ENCODE measurements around the gene GNG2. TPM values are rescaled to one million over a fixed set of nuclear protein-coding genes. Genes with fewer than 3 reads are reported as not detected.

Gene GNG2
- polyA plus RNA-seq, 4 donors, result 2.9 to 18.3 (median 12.4) TPM

DNA sequence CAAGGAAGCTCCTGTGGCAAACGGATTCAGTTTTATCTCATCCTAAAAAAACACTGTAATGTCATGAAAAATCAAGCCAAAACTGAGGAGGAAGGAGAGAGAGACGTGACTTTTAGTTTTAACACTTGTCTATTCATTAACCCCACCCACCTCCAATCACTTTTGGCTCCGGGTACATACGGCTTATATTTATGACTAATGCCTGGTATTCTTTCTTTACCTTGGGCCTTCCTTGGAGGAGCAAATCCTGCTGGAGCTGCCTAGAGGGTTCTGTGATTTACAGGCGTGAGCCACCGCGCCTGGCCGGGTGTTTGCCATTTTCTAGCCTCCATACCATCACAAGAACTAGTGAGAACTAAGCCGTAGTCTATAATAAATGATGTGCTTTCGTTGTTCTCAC, 68.2 kb downstream of the GNG2 start:
- 66 to 84% (median 78%) methylated on average over 10 of the region's 10 CpGs for WGBS, 3 donors
- no peaks in the 10 kb centered on the region for H3K4me1 ChIP-seq (ENCODE audit: control insufficient read depth in 3 of 3, insufficient read depth in 2 of 3, low read depth in 1 of 3, low read length in 2 of 3)
- no peaks in the 10 kb centered on the region for H3K9me3 ChIP-seq (ENCODE audit: control insufficient read depth in 2 of 2, insufficient read depth in 1 of 2, low read depth in 1 of 2, low read length in 1 of 2)
- DNase-seq, result no peak
- H3K36me3 ChIP-seq (ENCODE audit: control insufficient read depth in 3 of 3, insufficient read depth in 2 of 3, low read depth in 1 of 3, low read length in 3 of 3), result no peaks in the 10 kb centered on the region
- no peak for FAIRE-seq
- no peaks in the 10 kb centered on the region for H3K27me3 ChIP-seq (ENCODE audit: control insufficient read depth in 3 of 3, insufficient read depth in 3 of 3, low read length in 3 of 3)
- no peak overlapping the region for H3K4me3 ChIP-seq (ENCODE audit: low read depth in 1 of 3, low read length in 3 of 3)
- no peak overlapping the region for H3K27ac ChIP-seq (ENCODE audit: low read depth in 1 of 3, low read length in 2 of 3)

DNA sequence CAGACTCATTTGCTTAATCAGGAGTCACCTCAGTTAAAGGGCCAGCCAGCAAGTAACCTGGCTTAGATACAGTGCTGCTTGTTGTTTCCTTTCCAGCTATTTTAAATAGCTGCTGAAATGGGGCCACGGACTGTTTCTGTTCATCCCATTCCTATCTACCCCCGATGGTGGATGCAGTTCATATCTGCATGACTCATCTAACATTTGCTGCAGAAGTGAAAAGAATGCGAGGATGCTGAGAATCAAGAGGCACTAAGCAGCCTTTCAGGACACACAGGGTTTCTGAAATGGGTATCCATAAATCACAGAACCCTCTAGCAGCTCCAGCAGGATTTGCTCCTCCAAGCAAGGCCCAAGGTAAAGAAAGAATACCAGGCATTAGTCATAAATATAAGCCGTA, 68.8 kb downstream of the GNG2 start:
- WGBS, 3 donors, result 38 to 54% (median 52%) methylated on average over 4 of the region's 4 CpGs
- Histone ChIP-seq H3K4me3 (ENCODE audit: low read depth in 1 of 3, low read length in 3 of 3) (no peak overlapping the region), H3K27me3 (ENCODE audit: control insufficient read depth in 3 of 3, insufficient read depth in 3 of 3, low read length in 3 of 3) (no peaks in the 10 kb centered on the region), H3K36me3 (ENCODE audit: control insufficient read depth in 3 of 3, insufficient read depth in 2 of 3, low read depth in 1 of 3, low read length in 3 of 3) (no peaks in the 10 kb centered on the region), H3K9me3 (ENCODE audit: control insufficient read depth in 2 of 2, insufficient read depth in 1 of 2, low read depth in 1 of 2, low read length in 1 of 2) (no peaks in the 10 kb centered on the region), H3K4me1 (ENCODE audit: control insufficient read depth in 3 of 3, insufficient read depth in 2 of 3, low read depth in 1 of 3, low read length in 2 of 3) (no peaks in the 10 kb centered on the region), H3K27ac (ENCODE audit: low read depth in 1 of 3, low read length in 2 of 3) (no peak overlapping the region)
- DNase-seq (no peak), FAIRE-seq (no peak)

DNA sequence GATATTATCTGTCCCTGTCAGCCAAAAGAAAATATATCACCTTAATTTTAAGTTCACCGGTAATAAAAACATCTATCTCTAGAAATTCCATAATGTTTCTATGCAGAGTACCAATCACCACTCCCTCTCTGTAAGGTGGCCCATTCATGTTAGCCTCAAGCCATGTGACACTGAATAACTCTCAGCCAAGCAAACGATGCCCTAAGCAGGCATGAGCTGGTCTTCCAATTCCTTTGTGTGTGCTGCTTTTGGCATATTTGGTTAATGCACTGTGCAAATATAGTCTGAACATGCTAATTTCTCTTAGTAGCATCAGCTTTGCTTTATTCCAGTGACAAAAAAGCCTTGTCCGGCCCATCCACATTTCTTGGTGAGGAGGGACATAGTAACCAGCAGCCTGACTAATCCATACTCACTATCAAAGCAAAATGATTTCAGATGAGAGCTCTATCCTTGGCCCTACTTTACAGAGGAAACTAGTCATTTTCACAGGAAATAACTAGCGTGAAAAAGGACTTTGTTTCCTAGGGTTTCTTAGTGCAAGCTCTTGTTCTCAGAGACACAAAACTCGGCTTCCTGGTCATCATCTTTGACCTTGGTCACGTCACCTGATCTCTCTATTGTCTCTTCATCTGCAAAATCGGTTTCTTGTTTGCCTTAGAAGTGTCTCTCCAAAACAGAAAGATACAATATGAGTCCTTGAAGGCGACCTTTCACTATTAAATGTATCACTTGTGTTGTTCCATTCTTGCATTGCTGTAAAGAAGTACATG, 69.7 kb downstream of the GNG2 start:
- H3K9me3 ChIP-seq (ENCODE audit: control insufficient read depth in 2 of 2, insufficient read depth in 1 of 2, low read depth in 1 of 2, low read length in 1 of 2), result no peaks in the 10 kb centered on the region
- DNase-seq (no peak), FAIRE-seq (no peak)
- no peak overlapping the region for H3K4me3 ChIP-seq (ENCODE audit: low read depth in 1 of 3, low read length in 3 of 3)
- 63 to 78% (median 71%) methylated on average over 8 of the region's 8 CpGs for WGBS, 3 donors
- H3K36me3 ChIP-seq (ENCODE audit: control insufficient read depth in 3 of 3, insufficient read depth in 2 of 3, low read depth in 1 of 3, low read length in 3 of 3), result no peaks in the 10 kb centered on the region
- no peaks in the 10 kb centered on the region for H3K27me3 ChIP-seq (ENCODE audit: control insufficient read depth in 3 of 3, insufficient read depth in 3 of 3, low read length in 3 of 3)
- no peaks in the 10 kb centered on the region for H3K4me1 ChIP-seq (ENCODE audit: control insufficient read depth in 3 of 3, insufficient read depth in 2 of 3, low read depth in 1 of 3, low read length in 2 of 3)
- H3K27ac ChIP-seq (ENCODE audit: low read depth in 1 of 3, low read length in 2 of 3), result no peak overlapping the region

DNA sequence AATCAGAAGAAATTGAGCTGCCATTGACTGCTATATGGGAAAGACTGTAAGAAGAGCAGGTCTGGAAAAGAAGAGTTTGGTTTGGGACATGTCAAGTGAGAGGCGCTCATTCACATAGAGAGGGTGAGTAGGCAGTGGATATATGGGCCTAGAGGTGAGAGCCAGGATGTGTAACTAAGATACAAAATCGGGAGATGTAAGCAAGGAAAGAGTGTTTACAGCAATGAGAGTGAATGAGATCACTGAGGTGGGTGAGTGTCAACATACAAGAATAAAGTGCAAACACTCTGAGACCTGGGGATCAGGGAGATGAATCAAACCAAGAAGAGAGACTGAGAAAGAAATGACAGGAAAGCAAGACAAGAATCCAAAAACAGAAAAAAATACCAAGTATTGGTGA, 70.9 kb downstream of the GNG2 start:
- Histone ChIP-seq H3K36me3 (ENCODE audit: control insufficient read depth in 3 of 3, insufficient read depth in 2 of 3, low read depth in 1 of 3, low read length in 3 of 3) (no peaks in the 10 kb centered on the region), H3K27me3 (ENCODE audit: control insufficient read depth in 3 of 3, insufficient read depth in 3 of 3, low read length in 3 of 3) (no peaks in the 10 kb centered on the region), H3K4me1 (ENCODE audit: control insufficient read depth in 3 of 3, insufficient read depth in 2 of 3, low read depth in 1 of 3, low read length in 2 of 3) (no peaks in the 10 kb centered on the region), H3K27ac (ENCODE audit: low read depth in 1 of 3, low read length in 2 of 3) (no peak overlapping the region), H3K4me3 (ENCODE audit: low read depth in 1 of 3, low read length in 3 of 3) (no peak overlapping the region), H3K9me3 (ENCODE audit: control insufficient read depth in 2 of 2, insufficient read depth in 1 of 2, low read depth in 1 of 2, low read length in 1 of 2) (no peaks in the 10 kb centered on the region)
- no peak for FAIRE-seq
- no peak for DNase-seq
- WGBS, 3 donors, result 57 to 72% (median 63%) methylated on average over 2 of the region's 2 CpGs

DNA sequence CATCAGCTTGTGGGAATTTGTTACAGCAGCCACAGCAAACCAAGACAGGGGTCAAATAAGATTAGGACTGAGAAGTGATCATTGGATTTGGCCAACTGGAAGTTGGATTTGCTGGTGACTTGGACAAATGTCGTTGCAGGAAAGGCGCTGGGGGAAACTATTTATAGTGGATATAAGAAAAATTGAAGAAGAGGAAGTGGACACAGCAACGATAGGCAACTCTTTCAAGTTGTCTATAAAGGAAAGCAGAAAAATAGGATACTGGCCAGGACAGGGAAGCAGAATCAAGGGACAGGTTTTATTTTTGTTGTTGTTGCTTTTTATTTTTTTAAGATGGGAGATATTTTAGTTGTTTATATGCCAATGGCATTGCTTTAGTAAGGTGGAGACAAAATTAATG, 72.8 kb downstream of the GNG2 start:
- no peaks in the 10 kb centered on the region for H3K36me3 ChIP-seq (ENCODE audit: control insufficient read depth in 3 of 3, insufficient read depth in 2 of 3, low read depth in 1 of 3, low read length in 3 of 3)
- no peak overlapping the region for H3K27ac ChIP-seq (ENCODE audit: low read depth in 1 of 3, low read length in 2 of 3)
- no peak overlapping the region for H3K4me3 ChIP-seq (ENCODE audit: low read depth in 1 of 3, low read length in 3 of 3)
- DNase-seq, result no peak
- H3K9me3 ChIP-seq (ENCODE audit: control insufficient read depth in 2 of 2, insufficient read depth in 1 of 2, low read depth in 1 of 2, low read length in 1 of 2), result no peaks in the 10 kb centered on the region
- 48 to 66% (median 55%) methylated on average over 3 of the region's 3 CpGs for WGBS, 3 donors
- no peaks in the 10 kb centered on the region for H3K27me3 ChIP-seq (ENCODE audit: control insufficient read depth in 3 of 3, insufficient read depth in 3 of 3, low read length in 3 of 3)
- FAIRE-seq, result no peak
- H3K4me1 ChIP-seq (ENCODE audit: control insufficient read depth in 3 of 3, insufficient read depth in 2 of 3, low read depth in 1 of 3, low read length in 2 of 3), result no peaks in the 10 kb centered on the region

DNA sequence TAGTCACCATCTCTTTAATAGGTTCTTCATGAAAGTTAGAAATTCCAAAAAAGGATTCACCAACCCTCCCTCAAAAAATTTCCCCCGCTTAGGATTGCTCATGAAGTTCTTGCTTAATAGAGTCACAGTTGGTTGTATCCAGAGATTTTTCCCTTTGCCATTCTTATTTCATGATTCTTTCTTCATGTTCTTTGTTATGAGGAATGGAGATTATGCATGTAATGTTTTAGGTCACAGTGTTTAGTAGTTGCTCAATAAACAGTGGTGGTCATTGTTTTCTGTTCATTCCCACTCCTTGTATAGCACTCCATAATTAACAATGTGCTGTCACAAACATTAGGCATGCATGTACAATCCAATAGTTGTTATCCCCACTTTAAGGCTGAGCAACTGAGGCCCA, 77.7 kb downstream of the GNG2 start:
- Histone ChIP-seq H3K27ac (ENCODE audit: low read depth in 1 of 3, low read length in 2 of 3) (no peak overlapping the region), H3K4me1 (ENCODE audit: control insufficient read depth in 3 of 3, insufficient read depth in 2 of 3, low read depth in 1 of 3, low read length in 2 of 3) (no peaks in the 10 kb centered on the region), H3K27me3 (ENCODE audit: control insufficient read depth in 3 of 3, insufficient read depth in 3 of 3, low read length in 3 of 3) (no peaks in the 10 kb centered on the region), H3K36me3 (ENCODE audit: control insufficient read depth in 3 of 3, insufficient read depth in 2 of 3, low read depth in 1 of 3, low read length in 3 of 3) (no peaks in the 10 kb centered on the region), H3K4me3 (ENCODE audit: low read depth in 1 of 3, low read length in 3 of 3) (no peak overlapping the region), H3K9me3 (ENCODE audit: control insufficient read depth in 2 of 2, insufficient read depth in 1 of 2, low read depth in 1 of 2, low read length in 1 of 2) (no peaks in the 10 kb centered on the region)
- WGBS, 3 donors, result 91 to 98% (median 96%) methylated on average over 1 of the region's 1 CpG
- FAIRE-seq, result no peak
- DNase-seq, result no peak

DNA sequence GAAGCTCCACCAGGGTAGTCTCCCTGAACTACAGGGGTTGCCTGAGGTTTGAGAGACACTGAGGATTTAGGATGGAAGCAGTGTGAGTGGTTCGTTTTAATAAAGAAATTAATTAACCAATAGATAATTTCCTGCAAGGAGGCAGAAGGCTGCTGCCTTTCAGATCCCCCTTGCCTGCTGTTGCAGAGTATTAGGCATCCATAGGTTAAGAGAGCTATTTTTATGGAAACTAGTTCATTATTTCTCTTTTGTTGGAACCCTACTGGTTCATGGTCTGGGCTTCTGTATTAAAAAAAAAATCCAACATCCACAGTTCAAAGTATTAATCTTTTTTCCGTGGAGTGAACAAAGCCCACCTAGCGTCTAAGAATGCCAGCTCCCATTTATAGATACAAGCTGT, 78.4 kb downstream of the GNG2 start:
- no peak overlapping the region for H3K27ac ChIP-seq (ENCODE audit: low read depth in 1 of 3, low read length in 2 of 3)
- WGBS, 3 donors, result 75 to 79% (median 77%) methylated on average over 3 of the region's 3 CpGs
- no peaks in the 10 kb centered on the region for H3K36me3 ChIP-seq (ENCODE audit: control insufficient read depth in 3 of 3, insufficient read depth in 2 of 3, low read depth in 1 of 3, low read length in 3 of 3)
- H3K4me1 ChIP-seq (ENCODE audit: control insufficient read depth in 3 of 3, insufficient read depth in 2 of 3, low read depth in 1 of 3, low read length in 2 of 3), result no peaks in the 10 kb centered on the region
- DNase-seq (no peak), FAIRE-seq (no peak)
- no peaks in the 10 kb centered on the region for H3K27me3 ChIP-seq (ENCODE audit: control insufficient read depth in 3 of 3, insufficient read depth in 3 of 3, low read length in 3 of 3)
- no peaks in the 10 kb centered on the region for H3K9me3 ChIP-seq (ENCODE audit: control insufficient read depth in 2 of 2, insufficient read depth in 1 of 2, low read depth in 1 of 2, low read length in 1 of 2)
- no peak overlapping the region for H3K4me3 ChIP-seq (ENCODE audit: low read depth in 1 of 3, low read length in 3 of 3)

DNA sequence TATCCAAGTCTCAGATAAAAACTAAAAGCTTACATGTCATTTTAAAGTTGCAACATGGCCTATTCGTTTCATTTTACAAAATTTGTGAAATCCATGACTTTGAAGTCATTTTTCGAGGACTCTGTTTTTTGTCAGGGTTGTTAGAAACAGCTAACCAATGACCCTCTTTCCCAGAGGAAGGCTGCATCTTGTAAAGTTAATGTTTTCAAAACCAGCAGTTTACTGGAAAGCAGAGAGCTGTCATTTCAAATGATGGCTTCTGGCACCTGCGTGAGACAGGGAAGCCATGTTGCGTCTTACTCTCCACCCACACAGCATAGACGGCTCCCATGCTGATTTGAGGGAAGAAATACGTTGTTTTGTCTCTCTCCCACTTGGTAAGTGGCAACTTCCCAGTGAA, 78.8 kb downstream of the GNG2 start:
- H3K9me3 ChIP-seq (ENCODE audit: control insufficient read depth in 2 of 2, insufficient read depth in 1 of 2, low read depth in 1 of 2, low read length in 1 of 2), result no peaks in the 10 kb centered on the region
- H3K27ac ChIP-seq (ENCODE audit: low read depth in 1 of 3, low read length in 2 of 3), result peak overlapping the region in 2 of 3 donors; percentile 3 to 10
- no peak for DNase-seq

DNA sequence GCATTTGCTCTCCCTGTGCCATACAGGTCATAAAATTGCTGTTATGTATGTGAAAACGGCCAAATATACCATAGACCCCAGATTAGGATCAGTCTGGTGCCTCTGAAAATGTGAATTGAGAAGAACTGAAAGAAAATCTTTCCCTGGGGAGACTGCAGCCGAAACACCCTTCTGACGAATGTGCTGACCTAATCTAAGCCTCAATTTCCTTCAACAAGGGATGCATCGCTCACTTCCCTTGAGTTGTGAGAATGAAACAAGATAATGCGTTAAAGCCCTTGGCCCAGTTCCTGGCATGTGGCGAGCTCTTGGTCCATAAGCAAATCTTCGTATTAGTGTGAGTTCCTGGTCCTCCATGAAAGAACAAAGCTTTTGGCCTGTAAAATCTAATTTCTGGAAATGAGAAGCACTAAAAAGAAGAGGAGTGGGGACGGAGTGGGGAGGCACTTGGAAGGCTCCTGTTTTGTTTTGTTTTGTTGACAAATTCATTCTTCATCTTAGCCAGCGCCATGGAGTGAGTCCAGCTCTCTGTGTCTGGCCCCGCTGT, 79.4 kb downstream of the GNG2 start:
- peak overlapping the region in 2 of 3 donors; percentile 10 to 36 for H3K27ac ChIP-seq (ENCODE audit: low read depth in 1 of 3, low read length in 2 of 3)
- H3K27me3 ChIP-seq (ENCODE audit: control insufficient read depth in 3 of 3, insufficient read depth in 3 of 3, low read length in 3 of 3), result no peaks in the 10 kb centered on the region
- no peak for DNase-seq
- no peak overlapping the region for H3K4me3 ChIP-seq (ENCODE audit: low read depth in 1 of 3, low read length in 3 of 3)
- H3K36me3 ChIP-seq (ENCODE audit: control insufficient read depth in 3 of 3, insufficient read depth in 2 of 3, low read depth in 1 of 3, low read length in 3 of 3), result no peaks in the 10 kb centered on the region
- WGBS, 3 donors, result 66 to 77% (median 75%) methylated on average over 10 of the region's 10 CpGs
- H3K4me1 ChIP-seq (ENCODE audit: control insufficient read depth in 3 of 3, insufficient read depth in 2 of 3, low read depth in 1 of 3, low read length in 2 of 3), result no peaks in the 10 kb centered on the region
- FAIRE-seq, result no peak
- no peaks in the 10 kb centered on the region for H3K9me3 ChIP-seq (ENCODE audit: control insufficient read depth in 2 of 2, insufficient read depth in 1 of 2, low read depth in 1 of 2, low read length in 1 of 2)

More for the DNA sequence above, 78.8 kb downstream of the GNG2 start:
- Histone ChIP-seq H3K27me3 (ENCODE audit: control insufficient read depth in 3 of 3, insufficient read depth in 3 of 3, low read length in 3 of 3) (no peaks in the 10 kb centered on the region), H3K4me1 (ENCODE audit: control insufficient read depth in 3 of 3, insufficient read depth in 2 of 3, low read depth in 1 of 3, low read length in 2 of 3) (no peaks in the 10 kb centered on the region), H3K36me3 (ENCODE audit: control insufficient read depth in 3 of 3, insufficient read depth in 2 of 3, low read depth in 1 of 3, low read length in 3 of 3) (no peaks in the 10 kb centered on the region), H3K4me3 (ENCODE audit: low read depth in 1 of 3, low read length in 3 of 3) (no peak overlapping the region)
- FAIRE-seq, result no peak
- WGBS, 3 donors, result 65 to 72% (median 68%) methylated on average over 6 of the region's 6 CpGs
